HG03565 (cell line): ENCODE results near the gene RAET1E.
"Not testable (repeated sequence)": the region's sequence is repeated elsewhere in the genome, so short reads cannot be mapped to it uniquely, and the experiment has no call there.

Source experiments
- ATAC-seq: cut with Tn5 transposase; IDR thresholded peaks from one replicate; pipeline ENCODE4 v1.9.1; 2021; ENCODE audit warnings: mild to moderate bottlenecking, moderate library complexity; ENCODE audit not compliant: unreplicated experiment

RAET1E gene

DNA sequence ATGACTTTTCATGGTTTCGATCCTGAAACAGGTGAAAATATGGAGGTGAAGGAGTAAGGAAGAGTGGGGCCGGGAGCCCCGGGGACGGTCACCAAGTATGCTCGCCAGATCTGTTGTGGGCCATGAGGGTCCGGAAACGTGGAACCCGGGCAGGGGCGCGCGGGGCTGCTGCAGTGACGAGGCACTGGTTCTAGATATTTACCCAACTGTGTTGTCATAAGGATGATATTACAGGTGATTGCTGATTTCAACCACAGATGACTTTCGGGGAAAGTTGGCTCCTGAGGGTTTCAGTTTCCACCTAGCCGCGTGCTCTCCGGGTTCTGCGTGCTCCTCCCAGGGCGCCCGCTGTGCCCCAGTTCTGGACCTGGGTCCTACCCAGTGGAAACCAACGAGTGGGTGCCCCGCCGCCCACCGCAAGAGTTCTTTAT, 12.8 kb upstream of the RAET1E start:
- ATAC-seq = no peak

DNA sequence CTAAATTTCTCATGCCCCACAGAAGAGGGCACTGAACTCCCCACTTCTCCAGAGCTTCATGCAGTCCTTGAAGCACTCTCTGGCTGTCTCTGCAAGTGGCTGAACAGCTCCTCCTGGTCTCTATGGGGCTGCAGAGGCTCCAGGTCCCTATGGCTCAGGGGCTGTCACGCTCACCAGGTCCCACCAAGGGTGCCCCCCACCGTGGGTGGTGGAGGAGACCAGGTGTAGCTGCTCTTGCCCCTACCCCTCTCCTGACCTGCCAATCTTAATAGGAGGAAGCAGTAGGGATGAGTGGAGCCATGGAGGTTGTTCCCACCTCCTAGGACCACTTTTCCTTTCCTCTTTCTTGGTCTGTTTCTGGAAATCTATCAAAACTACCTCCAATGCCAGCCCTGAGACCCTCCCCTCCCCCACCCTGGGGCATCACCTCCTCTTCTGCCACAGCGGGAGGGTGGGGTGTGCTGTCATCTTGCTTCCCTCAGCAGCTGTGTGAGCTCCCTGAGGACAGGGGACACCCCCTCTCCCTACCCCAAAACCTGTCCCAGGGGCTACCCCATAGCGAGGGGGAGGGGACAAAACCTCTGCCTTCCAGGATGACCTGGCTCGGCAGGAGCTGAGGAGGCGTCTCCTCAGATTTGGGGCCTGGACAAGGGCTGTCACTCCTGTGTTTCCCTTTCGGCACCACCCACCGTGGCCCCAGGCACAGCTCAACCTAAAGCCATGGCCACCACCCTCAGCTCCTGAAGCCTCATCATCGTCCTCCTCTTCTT, 12.0 kb upstream of the RAET1E start:
- no peak for ATAC-seq

DNA sequence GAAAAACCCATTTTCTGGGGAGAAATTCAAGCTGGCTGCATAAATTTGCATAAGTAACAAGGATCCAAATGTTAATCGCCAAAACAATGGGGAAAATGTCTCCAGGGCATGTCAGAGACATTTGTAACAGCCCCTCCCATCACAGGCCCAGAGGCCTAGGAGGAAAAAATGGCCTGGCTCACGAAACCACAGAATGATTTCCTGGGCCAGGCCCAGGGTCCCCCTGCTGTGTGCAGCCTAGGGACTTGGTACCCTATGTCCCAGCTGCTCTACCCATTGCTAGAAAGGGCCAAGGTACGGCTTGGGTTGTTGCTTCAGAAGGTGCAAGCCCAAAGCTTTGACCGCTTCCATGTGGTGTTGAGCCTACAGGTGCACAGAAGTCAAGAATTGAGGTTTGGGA, 10.6 kb upstream of the RAET1E start:
- not testable (repeated sequence) for ATAC-seq

DNA sequence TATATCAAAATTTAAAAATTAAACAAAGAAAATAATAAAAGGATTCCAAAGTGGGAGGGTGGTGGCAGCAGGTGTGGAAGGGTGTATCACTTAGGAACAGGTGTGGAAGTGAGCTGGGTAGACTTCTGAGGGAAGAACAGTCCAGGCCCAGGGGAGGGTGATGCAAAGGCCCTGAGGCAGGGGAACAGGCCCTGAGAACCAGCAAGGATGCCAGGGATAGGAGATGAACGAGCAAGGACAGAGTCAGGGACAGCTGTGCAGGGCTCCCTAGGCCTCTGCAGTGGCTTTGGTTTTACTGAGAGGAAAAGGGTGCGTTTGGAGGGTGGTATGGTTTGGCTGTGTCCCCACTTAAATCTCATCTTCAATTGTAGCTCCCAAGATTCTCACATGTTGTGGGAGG, 9.4 kb upstream of the RAET1E start:
- no peak for ATAC-seq

DNA sequence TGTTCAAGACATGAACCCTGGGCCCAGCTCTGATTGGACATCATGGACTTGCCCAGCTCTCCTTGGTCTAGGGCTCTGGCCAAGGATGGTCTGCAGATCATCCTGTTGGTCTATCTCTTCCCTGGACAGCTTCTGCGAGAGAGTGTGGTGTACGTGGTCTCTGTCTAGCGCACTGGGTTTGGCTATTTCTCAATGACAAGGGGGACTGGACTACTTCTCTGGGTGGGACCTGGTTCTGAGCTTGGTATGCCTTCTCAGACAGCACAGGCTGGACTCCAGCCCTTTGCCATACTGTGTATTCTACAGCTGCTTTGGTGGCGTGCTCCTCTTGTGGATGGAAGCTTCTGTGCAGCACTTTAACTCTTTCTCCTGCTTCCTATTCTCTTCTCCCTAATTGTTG, 8.5 kb upstream of the RAET1E start:
- no peak for ATAC-seq

DNA sequence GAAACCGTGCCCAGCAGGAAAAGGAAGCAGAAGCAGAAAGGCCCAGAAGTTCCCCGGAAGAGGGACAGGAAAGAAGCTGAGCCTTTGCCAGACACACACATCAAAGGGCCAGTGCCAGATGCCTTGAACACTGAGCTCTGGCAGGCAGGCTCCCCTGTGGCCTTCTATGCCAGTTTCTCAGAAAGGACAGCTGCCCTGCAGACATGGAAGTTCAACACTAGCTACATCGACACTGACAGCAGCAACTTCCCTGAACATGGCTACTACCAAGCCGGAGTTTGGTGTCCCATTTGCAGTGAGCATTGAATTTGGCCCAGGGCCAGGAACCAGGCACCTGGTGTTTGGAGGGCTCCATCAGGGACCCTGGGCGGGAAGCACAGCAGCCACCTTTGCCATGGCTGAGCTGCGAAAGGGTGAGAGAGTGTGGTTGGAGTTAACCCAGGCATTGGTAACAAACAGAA, 8.0 kb upstream of the RAET1E start:
- ATAC-seq = no peak

DNA sequence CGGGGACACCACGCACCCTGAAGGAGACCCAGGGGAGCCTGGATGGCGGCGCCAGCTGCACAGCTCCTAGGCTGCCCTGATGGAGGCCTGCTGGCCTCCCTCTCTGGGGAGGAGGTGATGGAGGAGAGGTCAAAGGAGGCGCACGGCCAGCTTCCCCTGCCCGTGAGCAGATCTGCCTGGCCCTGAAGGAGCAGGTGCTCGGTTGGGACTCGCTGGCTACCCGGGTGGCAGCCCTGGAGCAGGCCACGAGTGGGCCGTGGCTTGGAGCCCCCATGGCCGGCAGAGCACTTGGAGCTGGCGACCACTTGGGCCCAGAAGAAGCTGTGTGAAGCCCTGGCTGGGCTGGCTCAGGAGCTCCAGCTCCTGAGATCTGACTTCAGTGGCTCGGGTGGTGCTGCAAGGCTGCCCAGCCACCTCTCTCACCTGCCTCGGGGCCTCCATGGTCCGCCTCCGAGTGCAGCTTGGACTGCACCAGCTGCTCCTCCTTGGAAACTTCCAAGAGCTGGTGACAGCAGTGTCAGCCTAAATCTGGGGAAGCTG, 7.5 kb upstream of the RAET1E start:
- no peak for ATAC-seq

DNA sequence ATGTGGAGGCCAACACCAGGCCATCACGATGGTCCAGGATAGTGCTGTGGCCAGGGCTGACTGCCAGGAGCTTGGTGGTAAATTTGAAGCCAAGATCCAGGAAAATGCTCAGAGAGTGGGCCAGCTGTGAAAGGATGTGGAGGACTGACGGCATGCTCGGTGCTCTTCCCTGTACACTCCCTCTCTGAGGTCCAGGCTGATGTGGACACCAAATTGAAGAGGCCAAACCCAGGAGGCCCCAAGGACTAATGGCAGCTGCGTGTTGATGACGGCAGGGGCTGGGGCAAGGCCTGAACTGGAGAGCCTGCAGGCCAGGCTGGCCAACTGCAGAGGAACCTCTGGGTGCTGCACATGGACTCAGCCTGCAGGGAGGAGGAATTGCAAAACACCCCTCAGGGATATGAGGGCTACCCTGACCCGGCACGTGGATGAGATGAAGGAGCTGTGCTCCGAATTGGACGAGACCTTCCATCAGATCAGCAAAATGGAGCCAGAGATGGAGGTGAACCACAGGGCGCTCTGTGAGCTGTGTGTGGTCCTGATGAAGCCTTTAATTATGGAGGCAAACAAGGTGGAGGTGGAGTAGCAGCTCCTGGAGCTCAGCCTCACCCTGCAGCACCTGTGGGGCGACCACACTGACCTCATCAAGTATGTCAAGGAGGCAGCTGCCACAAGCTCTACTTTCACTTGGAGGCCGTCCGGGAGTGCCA, 6.9 kb upstream of the RAET1E start:
- ATAC-seq = no peak

DNA sequence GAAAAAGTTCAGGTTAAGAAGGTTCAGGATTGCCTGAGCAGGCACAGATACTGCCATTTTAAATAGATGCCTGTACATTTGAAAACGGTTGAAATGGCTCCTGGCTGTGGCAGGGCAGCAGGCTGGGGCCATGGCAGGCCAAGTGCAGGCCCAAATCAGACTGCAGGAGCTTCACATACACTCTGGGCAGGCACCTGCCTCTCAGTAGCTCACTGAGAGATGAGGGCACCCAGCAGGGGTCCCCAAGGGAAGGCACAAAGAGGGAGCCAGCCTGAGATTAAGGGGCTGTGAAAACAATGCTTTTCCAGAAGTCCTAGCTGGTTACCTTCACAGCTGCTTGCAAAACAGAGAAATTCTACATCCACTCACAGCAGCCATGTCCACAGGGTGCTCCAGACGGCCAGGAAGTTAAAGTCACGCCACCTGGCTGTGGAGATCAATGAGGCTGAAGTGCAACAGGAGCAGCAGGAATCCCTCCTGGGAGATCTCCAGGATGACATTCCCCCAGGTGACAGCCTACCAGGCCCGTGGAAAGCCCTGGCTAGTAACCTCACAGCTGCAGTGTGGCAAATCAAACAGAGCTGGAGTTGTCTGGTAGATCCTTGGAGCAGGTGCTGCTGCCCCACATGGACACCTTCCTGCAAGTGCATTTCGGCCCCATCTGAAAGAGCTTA, 6.2 kb upstream of the RAET1E start:
- ATAC-seq = no peak

DNA sequence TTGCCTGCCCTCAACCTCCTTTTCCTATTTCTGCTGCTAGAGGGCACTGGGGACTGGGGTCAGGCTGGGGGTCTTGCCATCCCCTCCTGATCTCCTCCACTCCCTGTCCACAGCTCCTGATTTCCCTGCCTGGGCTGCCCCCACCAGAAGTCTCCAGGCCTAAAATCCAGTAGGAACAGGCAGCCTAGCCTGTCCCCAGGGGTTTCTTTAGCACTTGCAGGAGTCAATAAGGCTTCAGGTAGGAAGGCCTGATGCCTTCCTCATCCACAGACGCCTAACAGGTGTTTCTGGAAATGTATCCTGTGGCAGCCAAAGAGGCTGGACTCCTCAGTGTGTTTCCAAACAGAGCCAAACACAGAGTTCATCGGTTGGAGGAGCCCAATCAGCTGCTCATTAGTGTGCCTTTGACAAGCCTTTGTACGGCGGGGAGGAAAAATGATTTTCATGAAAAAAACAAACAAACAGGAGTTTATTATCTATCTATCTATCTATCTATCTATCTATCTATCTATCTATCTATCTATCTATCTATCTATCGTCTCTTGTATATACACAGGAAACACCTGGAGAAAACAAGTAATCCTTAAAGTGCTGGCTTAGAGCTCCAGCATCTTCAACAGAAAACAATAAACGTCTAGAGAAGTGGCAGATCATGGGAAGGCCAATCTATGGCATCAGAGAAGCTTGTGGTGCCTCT, 3.7 kb upstream of the RAET1E start:
- ATAC-seq = no peak

DNA sequence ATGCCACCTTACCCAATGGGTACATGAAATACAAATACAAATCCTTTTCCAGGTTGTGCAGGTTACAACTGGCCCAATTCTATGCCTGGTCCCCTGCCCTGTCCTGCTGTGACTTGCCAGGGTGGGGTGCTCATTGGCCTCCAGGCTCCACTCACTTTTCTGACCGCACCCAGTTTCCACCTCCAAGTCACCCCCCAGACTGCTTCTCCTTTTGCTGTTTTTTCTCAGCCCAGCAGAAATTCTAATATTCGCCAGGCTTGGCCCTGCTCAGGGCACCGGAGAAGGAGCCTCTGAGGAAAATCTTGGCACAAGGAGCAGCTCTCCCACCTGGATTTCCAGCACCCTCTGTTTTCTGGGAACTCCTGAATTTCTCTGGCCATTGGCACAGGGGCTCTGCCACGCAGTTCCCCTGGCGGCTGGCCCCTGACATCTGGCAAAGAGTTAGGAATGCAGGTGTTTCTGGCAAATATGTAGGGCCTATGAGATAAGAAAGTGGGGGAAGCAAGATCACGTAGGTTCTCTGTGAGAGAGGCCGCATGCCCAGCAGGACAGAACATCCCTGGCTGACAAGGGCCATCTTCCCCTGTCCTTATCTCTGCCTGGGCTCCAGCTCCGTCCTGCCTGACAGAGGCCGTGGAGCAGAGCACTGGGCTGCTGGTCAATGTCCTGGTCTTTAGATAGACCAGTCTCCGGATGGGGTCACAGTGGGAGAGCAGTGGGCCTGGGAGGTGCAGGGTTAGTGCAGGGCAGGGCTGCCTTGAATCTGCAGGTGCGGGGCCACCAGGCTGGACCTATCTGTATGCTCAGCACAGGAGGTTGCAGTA, 2.9 kb upstream of the RAET1E start:
- no peak for ATAC-seq

DNA sequence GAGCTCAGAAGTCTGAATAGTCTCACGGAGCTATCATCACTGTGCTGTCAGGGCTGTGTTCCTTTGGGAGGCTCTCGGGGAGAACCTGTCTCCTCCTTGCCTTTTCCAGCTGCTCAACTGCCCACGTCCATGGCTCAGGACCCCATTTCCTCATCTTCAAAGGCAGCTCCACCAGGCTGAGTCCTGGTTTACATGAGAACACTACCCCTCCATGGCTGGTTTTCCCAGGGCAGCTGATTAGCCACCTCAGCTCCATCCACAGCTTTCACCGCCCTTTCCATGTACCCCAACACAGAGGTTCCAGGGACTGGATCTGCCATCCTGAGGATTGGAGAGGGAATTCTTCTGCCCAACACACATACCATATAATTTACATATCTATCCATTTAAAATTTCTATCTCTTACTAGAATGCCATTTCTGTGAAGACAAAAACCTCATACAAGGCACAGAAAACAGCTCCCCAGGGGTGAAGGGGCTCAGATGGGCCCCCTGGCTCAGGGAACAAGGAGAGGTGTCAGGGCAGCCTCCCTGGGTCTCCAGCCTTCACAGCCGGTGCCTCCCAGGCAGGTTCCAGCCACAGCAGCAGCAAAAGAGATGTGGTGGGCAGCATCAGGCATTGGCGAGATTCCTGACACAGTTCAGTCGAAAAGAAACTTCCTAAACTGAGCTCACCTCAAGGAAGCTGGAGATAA, 2.2 kb upstream of the RAET1E start:
- no peak for ATAC-seq

DNA sequence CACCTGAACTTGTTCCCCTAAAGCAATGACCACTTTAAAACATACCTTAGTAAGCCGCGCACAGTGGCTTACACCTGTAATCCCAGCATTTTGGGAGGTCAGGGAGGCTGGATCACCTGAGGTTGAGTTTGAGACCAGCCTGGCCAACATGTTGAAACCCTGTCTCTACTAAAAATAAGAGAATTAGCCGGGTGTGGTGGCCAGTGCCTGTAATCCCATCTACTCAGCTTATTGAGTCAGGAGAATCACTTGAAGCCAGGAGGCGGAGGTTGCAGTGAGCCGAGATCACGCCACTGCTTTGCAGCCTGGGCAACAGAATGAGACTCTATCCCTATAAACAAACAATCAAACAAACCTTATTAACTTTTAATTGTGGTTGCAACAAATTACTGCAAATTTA, 1.6 kb upstream of the RAET1E start:
- ATAC-seq = no peak

DNA sequence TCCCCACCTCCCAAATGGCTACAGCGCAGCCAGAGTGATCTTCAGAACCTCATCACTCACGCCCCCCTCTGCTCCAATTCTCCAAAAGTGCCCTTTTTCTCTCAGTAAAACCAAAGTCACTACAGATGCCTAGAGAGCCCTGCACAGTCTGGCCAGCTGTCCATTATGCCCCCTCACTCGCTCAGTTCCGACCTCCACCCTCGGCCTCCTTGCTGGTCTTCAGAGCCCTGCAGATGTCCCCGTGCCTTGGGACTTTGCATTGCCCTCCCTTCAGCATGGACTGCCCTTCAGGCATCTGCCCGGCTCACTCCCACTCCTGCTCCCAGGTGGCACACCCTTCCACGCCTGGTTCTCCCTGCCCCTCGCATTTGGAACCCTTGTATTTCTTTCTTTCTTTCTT, 1.1 kb upstream of the RAET1E start:
- no peak for ATAC-seq

DNA sequence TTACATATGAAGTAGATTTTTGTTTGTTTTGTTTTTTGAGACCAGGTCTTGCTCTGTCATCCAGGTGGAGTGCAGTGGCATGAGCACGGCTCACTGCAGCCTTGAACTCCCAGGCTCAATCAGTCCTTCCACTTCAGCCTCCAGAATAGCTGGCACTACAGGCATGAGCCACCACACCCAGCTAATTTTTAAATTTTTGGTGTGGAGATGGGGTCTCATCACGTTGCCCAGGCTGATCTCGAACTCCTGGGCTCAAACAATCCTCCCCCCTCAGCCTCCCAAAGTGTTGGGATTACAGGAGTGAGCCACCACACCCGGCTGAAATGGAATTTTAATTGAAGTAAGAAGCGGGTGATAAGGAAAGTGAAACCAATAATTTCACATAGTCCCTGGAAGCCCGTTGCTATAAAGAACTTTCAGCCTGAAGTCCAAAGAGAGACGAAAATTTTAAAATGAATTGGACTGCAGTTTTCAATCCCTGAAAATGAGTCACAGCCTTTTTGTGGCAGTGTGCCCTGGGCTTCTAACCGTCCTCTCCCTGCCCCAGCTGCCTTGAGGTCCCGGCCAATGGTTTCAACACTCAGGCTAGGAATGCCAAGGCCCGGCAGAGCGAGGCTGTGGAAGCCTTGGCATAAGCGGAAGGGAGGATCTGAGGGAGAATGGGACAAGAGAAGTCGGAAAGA, 757 bp downstream of the RAET1E start:
- no peak for ATAC-seq

DNA sequence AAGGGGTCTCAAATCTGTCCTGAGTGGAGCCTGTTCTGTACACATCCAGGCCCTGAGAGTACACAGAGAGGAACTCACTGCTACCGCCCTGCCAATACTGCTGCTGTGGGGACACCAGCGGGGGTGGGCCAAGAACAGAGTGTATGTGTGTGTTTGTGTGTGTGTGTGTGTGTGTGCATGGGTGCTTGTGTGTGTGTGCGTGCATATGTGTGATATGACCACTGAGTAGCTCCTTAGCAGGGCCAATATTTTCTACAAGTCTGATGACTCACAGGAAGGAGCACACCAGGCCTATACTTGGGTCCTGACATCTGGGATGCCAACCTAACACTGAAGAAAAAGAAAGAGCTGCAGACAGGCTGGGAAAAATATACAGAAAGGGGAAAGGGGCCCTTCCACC, 1.4 kb downstream of the RAET1E start:
- no peak for ATAC-seq

DNA sequence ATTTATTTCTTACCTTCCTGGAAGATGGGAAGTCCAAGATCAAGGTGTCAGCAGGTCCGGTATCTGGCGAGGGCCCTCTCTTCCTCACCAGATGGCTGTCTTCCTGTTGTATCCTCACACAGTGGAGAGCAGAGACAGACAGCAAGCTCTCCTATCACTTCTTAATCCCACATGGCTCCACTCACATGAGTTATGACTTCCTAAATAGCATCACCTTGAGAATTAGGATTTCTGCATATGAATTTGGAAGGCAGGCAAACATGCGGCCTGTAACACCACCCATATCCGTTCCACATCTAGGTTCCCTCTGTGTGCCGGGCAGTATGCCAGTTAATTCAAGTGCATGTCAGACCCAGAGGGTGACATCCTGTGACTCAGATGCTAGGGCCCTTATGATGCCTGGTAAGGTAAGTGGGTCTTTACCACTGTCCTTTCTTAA, 2.1 kb downstream of the RAET1E start:
- no peak for ATAC-seq

DNA sequence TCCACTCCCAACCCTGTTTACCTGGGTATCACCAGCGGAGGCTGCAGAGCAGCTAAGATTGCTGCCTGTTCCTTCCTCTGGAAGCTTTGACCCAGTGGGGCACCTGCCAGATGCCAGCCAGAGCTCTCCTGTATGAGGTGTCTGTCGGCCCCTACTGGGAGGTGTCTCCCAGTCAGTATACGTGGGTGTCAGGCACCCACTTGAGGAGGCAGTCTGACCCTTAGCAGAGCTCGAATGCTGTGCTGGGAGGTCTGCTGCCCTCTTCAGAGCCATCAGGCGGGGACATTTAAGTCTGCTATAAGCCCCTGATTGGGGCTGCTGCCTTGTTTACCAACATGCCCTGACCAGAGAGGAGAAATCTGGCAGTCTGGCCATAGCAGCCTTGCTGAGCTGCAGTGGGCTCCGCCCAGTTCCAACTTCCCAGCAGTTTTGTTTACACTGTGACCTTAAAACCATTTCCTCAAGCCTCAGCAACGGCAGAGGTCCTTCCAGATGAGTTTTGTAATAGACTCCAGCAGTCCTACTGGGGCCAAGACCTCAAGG, 2.8 kb downstream of the RAET1E start:
- ATAC-seq = no peak

DNA sequence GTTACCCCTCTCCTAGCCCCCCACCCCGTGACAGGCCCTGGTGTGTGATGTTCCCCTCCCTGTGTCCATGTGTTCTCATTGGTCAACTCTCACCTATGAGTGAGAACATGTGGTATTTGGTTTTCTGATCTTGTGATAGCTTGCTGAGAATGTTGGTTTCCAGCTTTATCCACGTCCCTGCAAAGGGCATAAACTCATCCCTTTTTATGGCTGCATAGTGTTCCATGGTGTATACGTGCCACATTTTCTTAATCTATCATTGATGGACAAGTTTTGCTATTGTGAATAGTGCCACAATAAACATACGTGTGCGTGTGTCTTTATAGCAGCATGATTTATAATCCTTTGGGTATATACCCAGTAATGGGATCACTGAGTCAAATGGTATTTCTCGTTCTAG, 6.0 kb downstream of the RAET1E start:
- not testable (repeated sequence) for ATAC-seq
